Transverse colon (tissue), 4 donors: Measurements from ENCODE around the gene KLK7.

Source experiments
- CTCF ChIP-seq, 5 experiments: fragments of 200-600 bp in 3 of 5; fragments of 450-650 bp in 2 of 5; sonication (generic) in 3 of 5; IDR thresholded peaks; 1 replicate in 2 of 5; 2 replicates in 3 of 5; pipeline ENCODE4 v1.5.1; 2016 to 2017; ENCODE audit warnings: antibody characterized with exemption in 5 of 5, inconsistent platforms in 3 of 5, mild to moderate bottlenecking in 2 of 5, moderate library complexity in 1 of 5
- EP300 ChIP-seq: sonication (generic); formaldehyde crosslinking; IDR thresholded peaks from one replicate; pipeline ENCODE4 v1.6.1; 2017; ENCODE audit warnings: antibody characterized with exemption, low read depth
- POLR2A ChIP-seq: fragments of 450-650 bp; IDR thresholded peaks from one replicate; pipeline ENCODE4 v1.6.1; 2016; ENCODE audit warnings: antibody characterized with exemption, mild to moderate bottlenecking, moderate library complexity
- POLR2AphosphoS5 ChIP-seq, 3 donors: sonication (generic); formaldehyde crosslinking; IDR thresholded peaks; one replicate each; pipeline ENCODE4 v1.6.1; 2016; ENCODE audit warnings: antibody characterized with exemption in 3 of 3

GRCh38 chr19:51002542-51003311 lies 19.0 kb upstream of the KLK7 start:
- no peak for TF ChIP-seq CTCF (IDR thresholded peaks at IDR 0.05)
- TF ChIP-seq POLR2A = no peak
- no peak for TF ChIP-seq EP300
- TF ChIP-seq POLR2AphosphoS5 (IDR thresholded peaks at IDR 0.05) = no peak
